ENCODE data around the gene ADGRF1. TPM values are rescaled to one million over a fixed set of nuclear protein-coding genes. Genes with fewer than 3 reads are reported as not detected.

The ADGRF1 gene
- total RNA-seq, 2 donors from 2014 or later: not detected

GRCh38 chr6:47000842-47001241 lies 41.3 kb downstream of the ADGRF1 start:
- no peaks in the 10 kb centered on the region for H3K36me3 ChIP-seq
- no peak overlapping the region for H3K4me3 ChIP-seq
- H3K27me3 ChIP-seq: no peaks in the 10 kb centered on the region
- no peak for TF ChIP-seq CTCF (IDR thresholded peaks at IDR 0.05)
- H3K4me1 ChIP-seq: no peaks in the 10 kb centered on the region
- no peaks in the 10 kb centered on the region for H3K9me3 ChIP-seq
- no peak for DNase-seq (ENCODE audit: low spot score)
- no peak overlapping the region for H3K27ac ChIP-seq

- Histone ChIP-seq H3K4me3 (no peak overlapping the region), H3K36me3 (no peaks in the 10 kb centered on the region), H3K27ac (no peak overlapping the region), H3K9me3 (no peaks in the 10 kb centered on the region), H3K27me3 (no peaks in the 10 kb centered on the region), H3K4me1 (no peaks in the 10 kb centered on the region)
- no peak for TF ChIP-seq CTCF (IDR thresholded peaks at IDR 0.05)
- no peak for DNase-seq (ENCODE audit: low spot score)
Measured at GRCh38 chr6:46998436-46999017, 43.6 kb downstream of the ADGRF1 start.

GRCh38 chr6:46997646-46998045 lies 44.5 kb downstream of the ADGRF1 start:
- Histone ChIP-seq H3K9me3 (no peaks in the 10 kb centered on the region), H3K4me1 (no peaks in the 10 kb centered on the region), H3K4me3 (no peak overlapping the region), H3K36me3 (no peaks in the 10 kb centered on the region), H3K27me3 (no peaks in the 10 kb centered on the region), H3K27ac (no peak overlapping the region)
- no peak for DNase-seq (ENCODE audit: low spot score)
- TF ChIP-seq CTCF (IDR thresholded peaks at IDR 0.05): no peak

- H3K27ac ChIP-seq: no peak overlapping the region
- no peak for DNase-seq (ENCODE audit: low spot score)
- no peaks in the 10 kb centered on the region for H3K9me3 ChIP-seq
- no peaks in the 10 kb centered on the region for H3K4me1 ChIP-seq
- H3K4me3 ChIP-seq: no peak overlapping the region
- H3K27me3 ChIP-seq: no peaks in the 10 kb centered on the region
- no peaks in the 10 kb centered on the region for H3K36me3 ChIP-seq
- TF ChIP-seq CTCF (IDR thresholded peaks at IDR 0.05): no peak
Measured at GRCh38 chr6:46996860-46997641, 45.1 kb downstream of the ADGRF1 start.

GRCh38 chr6:46994933-46995332 lies 47.2 kb downstream of the ADGRF1 start:
- H3K4me1 ChIP-seq: peaks cover 0 to 9% of the 10 kb centered on the region in 2 donors
- no peak overlapping the region for H3K27ac ChIP-seq
- no peak for TF ChIP-seq CTCF (IDR thresholded peaks at IDR 0.05)
- no peak for DNase-seq (ENCODE audit: low spot score)
- H3K36me3 ChIP-seq: no peaks in the 10 kb centered on the region
- no peak overlapping the region for H3K4me3 ChIP-seq
- H3K9me3 ChIP-seq: no peaks in the 10 kb centered on the region
- H3K27me3 ChIP-seq: no peaks in the 10 kb centered on the region

All from right atrium auricular region (tissue), 2 donors.